Esophagus squamous epithelium (tissue), 5 donors: Measurements from ENCODE around the gene CREB3L1. TPM values are rescaled to one million over a fixed set of nuclear protein-coding genes. Genes with fewer than 3 reads are reported as not detected.

Source experiments
- DNase-seq: peaks from one replicate; lab custom pipeline; 2025; lab: John Stamatoyannopoulos, UW
- H3K27ac ChIP-seq, 4 donors: fragments of 200-600 bp; sonication (generic); one replicate each; pipeline ENCODE4 v1.5.1; 2016 to 2019; ENCODE audit warnings: mild to moderate bottlenecking in 1 of 4
- H3K27me3 ChIP-seq, 4 donors: fragments of 200-600 bp; sonication (generic); 1 replicate in 3 of 4; 2 replicates in 1 of 4; pipeline versions ENCODE4 v1.5.1 to v1.6.0; 2017 to 2021; ENCODE audit warnings: antibody characterized with exemption in 1 of 4
- H3K36me3 ChIP-seq, 3 donors: fragments of 200-600 bp; sonication (generic); one replicate each; pipeline ENCODE4 v1.5.1; 2016 to 2019
- H3K4me1 ChIP-seq, 3 donors: fragments of 200-600 bp; sonication (generic); one replicate each; pipeline ENCODE4 v1.5.1; 2017 to 2019
- H3K4me3 ChIP-seq, 4 donors: fragments of 200-600 bp; sonication (generic); 1 replicate in 3 of 4; 2 replicates in 1 of 4; pipeline ENCODE4 v1.5.1; 2016 to 2019; ENCODE audit warnings: mild to moderate bottlenecking in 2 of 4, moderate library complexity in 1 of 4
- H3K9me3 ChIP-seq, 3 donors: fragments of 200-600 bp; sonication (generic); one replicate each; pipeline ENCODE4 v1.5.1; 2016 to 2019
- POLR2A ChIP-seq, 4 donors: fragments of 450-650 bp; IDR thresholded peaks; one replicate each; pipeline ENCODE4 v1.6.1; 2017; ENCODE audit warnings: antibody characterized with exemption in 4 of 4, mild to moderate bottlenecking in 4 of 4, moderate library complexity in 3 of 4
- WGBS, 2 donors: methylation state at CpG; one replicate each; pipeline ENCODE4 v1.1.5; 2018; 5-methylcytosine and 5-hydroxymethylcytosine counted together
- intact Hi-C: fragments of 100-400 bp; cut with DNase I; formaldehyde crosslinking; loops from one replicate; pipeline ENCODE4 v1.15.0; 2022
- total RNA-seq, 4 donors: library from RNA; depleted of rRNA; stranded (reverse); fragments of >200 nt; gene quantifications; one replicate each; pipeline ENCODE4 v1.1.0, GENCODE V29; 2016
- TF ChIP-seq, protein P1 (sequence below), 6 experiments: fragments of 450-650 bp in 4 of 6; fragments of 200-600 bp in 2 of 6; sonication (generic) in 2 of 6; IDR thresholded peaks; one replicate each; pipeline ENCODE4 v1.5.1; 2016 to 2019; ENCODE audit warnings: antibody characterized with exemption in 6 of 6, mild to moderate bottlenecking in 4 of 6, moderate library complexity in 4 of 6
- donor health status: DM: yes; HTN: yes; CAD: no.

Gene CREB3L1
- total RNA-seq, 4 donors from 2014 or later = 0.13 to 2.1 (median 0.63) TPM

DNA sequence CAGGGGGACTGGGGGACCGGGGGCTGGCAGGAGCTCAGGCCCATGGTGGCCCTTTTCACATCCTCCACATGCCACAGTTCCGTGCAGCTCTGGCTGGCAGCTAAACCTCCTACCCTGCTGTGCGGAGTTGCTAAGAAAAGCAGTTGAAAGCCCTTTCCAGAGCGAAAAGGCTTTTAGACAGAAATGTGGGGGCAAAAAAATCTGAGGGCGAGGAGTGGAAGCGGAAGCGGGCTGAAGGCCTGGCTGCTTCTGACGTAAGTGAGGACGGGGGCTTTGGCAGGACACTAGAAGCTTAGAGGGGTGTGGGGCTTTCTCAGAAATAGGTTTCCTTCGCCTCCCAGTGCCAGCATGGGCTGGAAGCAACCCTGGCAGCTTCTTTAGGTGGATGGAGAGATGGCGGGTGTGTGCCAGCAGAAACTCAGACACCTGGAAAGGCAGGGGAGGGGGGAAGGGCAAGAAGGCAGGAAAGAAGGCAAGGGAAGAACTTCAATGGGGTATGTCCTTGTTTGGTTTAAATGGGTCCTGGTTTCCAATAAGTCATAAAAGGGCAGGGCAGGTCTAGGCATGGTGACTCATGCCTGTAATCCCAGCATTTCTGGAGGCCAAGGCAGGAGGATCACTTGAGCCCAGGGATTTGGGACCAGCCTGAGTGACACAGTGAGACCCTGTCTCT lies 58.6 kb downstream of the CREB3L1 start:
- Histone ChIP-seq H3K27me3 (peaks cover 12 to 46% (median 17%) of the 10 kb centered on the region in 4 donors), H3K4me3 (no peak overlapping the region), H3K9me3 (no peaks in the 10 kb centered on the region), H3K27ac (no peak overlapping the region), H3K36me3 (no peaks in the 10 kb centered on the region), H3K4me1 (peaks cover 23 to 49% (median 25%) of the 10 kb centered on the region in 3 donors)
- intact Hi-C loops = no loop called here
- TF ChIP-seq POLR2A (IDR thresholded peaks at IDR 0.05) = no peak
- TF ChIP-seq, protein P1, sequence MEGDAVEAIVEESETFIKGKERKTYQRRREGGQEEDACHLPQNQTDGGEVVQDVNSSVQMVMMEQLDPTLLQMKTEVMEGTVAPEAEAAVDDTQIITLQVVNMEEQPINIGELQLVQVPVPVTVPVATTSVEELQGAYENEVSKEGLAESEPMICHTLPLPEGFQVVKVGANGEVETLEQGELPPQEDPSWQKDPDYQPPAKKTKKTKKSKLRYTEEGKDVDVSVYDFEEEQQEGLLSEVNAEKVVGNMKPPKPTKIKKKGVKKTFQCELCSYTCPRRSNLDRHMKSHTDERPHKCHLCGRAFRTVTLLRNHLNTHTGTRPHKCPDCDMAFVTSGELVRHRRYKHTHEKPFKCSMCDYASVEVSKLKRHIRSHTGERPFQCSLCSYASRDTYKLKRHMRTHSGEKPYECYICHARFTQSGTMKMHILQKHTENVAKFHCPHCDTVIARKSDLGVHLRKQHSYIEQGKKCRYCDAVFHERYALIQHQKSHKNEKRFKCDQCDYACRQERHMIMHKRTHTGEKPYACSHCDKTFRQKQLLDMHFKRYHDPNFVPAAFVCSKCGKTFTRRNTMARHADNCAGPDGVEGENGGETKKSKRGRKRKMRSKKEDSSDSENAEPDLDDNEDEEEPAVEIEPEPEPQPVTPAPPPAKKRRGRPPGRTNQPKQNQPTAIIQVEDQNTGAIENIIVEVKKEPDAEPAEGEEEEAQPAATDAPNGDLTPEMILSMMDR (IDR thresholded peaks at IDR 0.05) = no peak
- DNase-seq = no peak
- 83 to 88% methylated on average over 5 to 9 of the region's 11 CpGs for WGBS, 2 donors

DNA sequence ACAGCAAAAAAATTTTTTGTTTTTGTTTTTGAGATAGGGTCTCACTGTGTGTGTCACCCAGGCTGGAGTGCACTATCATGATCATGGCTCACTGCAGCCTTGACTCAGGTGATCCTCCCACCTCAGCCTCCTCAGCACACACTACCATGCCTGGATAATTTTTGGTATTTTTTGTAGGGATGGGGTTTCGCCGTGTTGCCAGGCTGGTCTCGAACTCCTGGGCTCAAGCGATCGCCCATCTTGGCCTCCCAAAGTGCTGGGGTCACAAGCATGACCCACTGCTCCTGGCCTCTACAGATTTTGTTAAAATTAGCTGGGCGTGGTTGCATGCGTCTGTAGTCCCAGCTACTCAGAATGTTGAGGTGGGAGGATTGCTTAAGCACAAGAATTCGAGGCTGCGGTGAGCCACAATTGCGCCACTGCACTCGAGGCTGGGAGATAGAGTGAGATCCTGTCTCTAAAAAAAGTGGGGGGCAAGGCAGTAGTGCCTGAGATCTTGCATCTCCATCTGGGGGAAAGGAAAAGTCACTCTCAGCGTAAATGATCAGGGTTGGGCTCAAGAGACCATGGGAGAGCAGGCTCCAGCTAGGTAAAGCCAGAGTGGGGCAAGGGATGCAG lies 59.2 kb downstream of the CREB3L1 start:
- no peak overlapping the region for H3K4me3 ChIP-seq
- peaks cover 9 to 39% (median 15%) of the 10 kb centered on the region in 4 donors for H3K27me3 ChIP-seq
- 70 to 77% methylated on average over 8 to 12 of the region's 12 CpGs for WGBS, 2 donors
- peaks cover 23 to 49% (median 25%) of the 10 kb centered on the region in 3 donors for H3K4me1 ChIP-seq
- DNase-seq = no peak
- H3K9me3 ChIP-seq = no peaks in the 10 kb centered on the region
- no peaks in the 10 kb centered on the region for H3K36me3 ChIP-seq
- TF ChIP-seq POLR2A (IDR thresholded peaks at IDR 0.05) = no peak
- TF ChIP-seq, protein P1 (IDR thresholded peaks at IDR 0.05) = no peak
- intact Hi-C loops = no loop called here
- H3K27ac ChIP-seq = no peak overlapping the region

DNA sequence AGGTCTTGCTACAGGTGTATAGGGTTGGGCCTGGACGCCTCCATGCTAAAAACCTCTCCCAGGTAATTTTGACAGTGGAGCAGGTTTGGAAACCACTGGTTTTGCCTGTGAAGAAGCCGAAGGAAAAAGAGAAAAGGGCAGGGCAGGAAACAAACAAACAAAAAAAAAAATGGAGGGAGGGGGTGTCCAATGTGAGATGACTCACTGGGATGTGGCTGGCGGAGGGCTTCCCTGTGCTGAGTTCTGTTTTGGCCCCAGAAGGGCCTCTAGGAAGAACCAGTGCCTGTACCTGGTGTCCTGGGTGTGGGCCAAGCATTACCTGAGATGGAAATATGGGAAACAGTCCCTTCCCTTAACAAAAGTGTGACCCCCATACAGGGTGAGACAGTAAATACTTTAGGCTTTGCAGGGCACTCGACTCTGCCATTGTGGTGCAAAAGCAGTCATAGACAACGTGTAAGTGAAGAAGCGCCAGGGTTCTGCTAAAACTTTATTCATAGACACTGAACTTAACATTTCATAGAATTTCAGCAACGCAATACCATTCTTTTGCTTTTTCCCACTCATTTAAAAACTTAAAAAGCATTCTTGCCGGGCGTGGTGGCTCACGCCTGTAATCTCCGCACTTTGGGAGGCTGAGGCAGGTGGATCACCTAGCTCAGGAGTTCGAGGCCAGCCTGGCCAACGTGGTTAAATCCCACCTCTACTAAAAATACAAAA lies 60.3 kb downstream of the CREB3L1 start:
- DNase-seq = no peak
- TF ChIP-seq, protein P1 (IDR thresholded peaks at IDR 0.05) = no peak
- TF ChIP-seq POLR2A (IDR thresholded peaks at IDR 0.05) = no peak
- Histone ChIP-seq H3K9me3 (no peaks in the 10 kb centered on the region), H3K36me3 (no peaks in the 10 kb centered on the region), H3K4me3 (no peak overlapping the region), H3K4me1 (peaks cover 18 to 49% (median 18%) of the 10 kb centered on the region in 3 donors), H3K27ac (peak overlapping the region in 1 of 4 donors; percentile 77), H3K27me3 (peaks cover 0 to 28% (median 8%) of the 10 kb centered on the region in 4 donors)
- WGBS, 2 donors = 82 to 89% methylated on average over 12 to 13 of the region's 13 CpGs
- intact Hi-C loops = no loop called here

DNA sequence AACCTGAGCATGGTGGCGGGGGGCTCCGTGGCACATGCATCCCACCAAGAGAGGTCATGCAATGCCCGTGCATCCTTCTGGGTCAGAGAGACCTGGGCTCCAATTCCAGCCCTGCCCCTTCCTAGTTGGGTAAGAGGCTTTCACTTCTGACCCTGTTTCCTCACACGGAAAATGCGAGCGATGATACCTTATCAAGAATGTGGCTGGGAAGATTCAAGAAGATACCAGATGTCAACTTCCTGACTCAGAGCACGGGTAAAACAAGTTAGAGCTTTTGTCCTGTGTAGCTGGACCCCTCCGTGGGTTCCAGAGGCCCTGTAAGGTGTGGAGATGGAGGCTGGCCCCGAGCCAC lies 61.1 kb downstream of the CREB3L1 start:
- TF ChIP-seq, protein P1 (IDR thresholded peaks at IDR 0.05) = no peak
- no peak for TF ChIP-seq POLR2A (IDR thresholded peaks at IDR 0.05)
- 16 to 49% methylated on average over 3 to 4 of the region's 9 CpGs for WGBS, 2 donors
- Histone ChIP-seq H3K4me3 (peak overlapping the region; percentile 13 to 51 (median 29)), H3K9me3 (no peaks in the 10 kb centered on the region), H3K27ac (peak overlapping the region; percentile 21 to 85 (median 78)), H3K36me3 (no peaks in the 10 kb centered on the region), H3K4me1 (peaks cover 10 to 44% (median 14%) of the 10 kb centered on the region in 3 donors), H3K27me3 (peaks cover 0 to 20% (median 4%) of the 10 kb centered on the region in 4 donors)
- DNase-seq = no peak
- intact Hi-C loops = no loop called here
